HG02885 (cell line): ENCODE measurements around the gene PRKAR1B.

Source experiments
- ATAC-seq: cut with Tn5 transposase; IDR thresholded peaks from one replicate; pipeline ENCODE4 v1.9.1; 2021; ENCODE audit warnings: mild to moderate bottlenecking; ENCODE audit not compliant: unreplicated experiment, poor library complexity

PRKAR1B gene

GRCh38 chr7:568031-568951 is 158.8 kb downstream of the PRKAR1B start:
- no peak for ATAC-seq

- ATAC-seq, result no peak
These were observed 159.7 kb downstream of the PRKAR1B start for GRCh38 chr7:567305-567883.

GRCh38 chr7:566100-566499 is 161.0 kb downstream of the PRKAR1B start:
- no peak for ATAC-seq

- ATAC-seq, result no peak
These were observed 162.8 kb downstream of the PRKAR1B start for GRCh38 chr7:564176-564865.

GRCh38 chr7:563629-564170 is 163.4 kb downstream of the PRKAR1B start:
- no peak for ATAC-seq

- ATAC-seq, result no peak
These were observed 164.1 kb downstream of the PRKAR1B start for GRCh38 chr7:562789-563628.

GRCh38 chr7:562374-562675 is 164.8 kb downstream of the PRKAR1B start:
- ATAC-seq, result no peak

- no peak for ATAC-seq
These were observed 165.3 kb downstream of the PRKAR1B start for GRCh38 chr7:561631-562373.

- ATAC-seq, result no peak
These were observed 166.0 kb downstream of the PRKAR1B start for GRCh38 chr7:560966-561630.

GRCh38 chr7:559396-559705 is 167.7 kb downstream of the PRKAR1B start:
- no peak for ATAC-seq

GRCh38 chr7:557558-557881 is 169.6 kb downstream of the PRKAR1B start:
- ATAC-seq, result no peak

- ATAC-seq, result no peak
These were observed 170.1 kb downstream of the PRKAR1B start for GRCh38 chr7:556837-557557.

GRCh38 chr7:556291-556826 is 170.7 kb downstream of the PRKAR1B start:
- ATAC-seq, result no peak

- no peak for ATAC-seq
These were observed 171.4 kb downstream of the PRKAR1B start for GRCh38 chr7:555551-556160.

- ATAC-seq, result no peak
These were observed 173.4 kb downstream of the PRKAR1B start for GRCh38 chr7:553636-554111.

- ATAC-seq, result no peak
These were observed 174.0 kb downstream of the PRKAR1B start for GRCh38 chr7:552868-553635.
